B cell (primary cell): ENCODE results near the gene UPF3A. TPM values are rescaled to one million over a fixed set of nuclear protein-coding genes. Genes with fewer than 3 reads are reported as not detected.

ENCODE experiments used
- ATAC-seq: fragments of 200-7000 bp; cut with Tn5 transposase; one replicate; pipeline ENCODE4 v1.10.0; 2021; ENCODE audit warnings: low read depth, mild to moderate bottlenecking, moderate number of reproducible peaks, moderate library complexity
- CTCF ChIA-PET: fragments of 350-600 bp; sonication (Branson Sonifier 250); formaldehyde crosslinking; loops from one replicate; lab custom pipeline; 2021; ENCODE audit warnings: antibody characterized with exemption, inconsistent platforms; lab: Charles Lee
- POLR2A ChIA-PET: fragments of 350-600 bp; sonication (Branson Sonifier 250); formaldehyde crosslinking; loops from one replicate; lab custom pipeline; 2021; ENCODE audit warnings: antibody characterized with exemption; lab: Charles Lee
- DNase-seq: peaks from one replicate; pipeline ENCODE4 v3.0.0; 2013
- H2AFZ ChIP-seq: 2 replicates; pipeline ENCODE4 v1.6.1; 2012; ENCODE audit warnings: mild to moderate bottlenecking, low read depth, low read length; ENCODE audit not compliant: insufficient read depth, poor library complexity, severe bottlenecking
- H3K27ac ChIP-seq, 2 donors: 1 replicate in 1 of 2; 2 replicates in 1 of 2; pipeline ENCODE4 v1.5.1; 2012 to 2013; ENCODE audit warnings: low read length in 2 of 2, mild to moderate bottlenecking in 2 of 2, moderate library complexity in 1 of 2
- H3K27me3 ChIP-seq, 4 experiments: fragments of 200-600 bp in 1 of 4; sonication (generic) in 1 of 4; replicated peaks in 1 of 4; 1 replicate in 2 of 4; 2 replicates in 2 of 4; pipeline versions ENCODE4 v1.6.1 to v1.7.0; 2013 to 2016; ENCODE audit warnings: low read length in 3 of 4, mild to moderate bottlenecking in 2 of 4, mixed read lengths in 1 of 4, moderate library complexity in 1 of 4; ENCODE audit not compliant: insufficient read depth in 4 of 4, control insufficient read depth in 3 of 4; ENCODE audit errors: control extremely low read depth in 1 of 4
- H3K36me3 ChIP-seq, 2 experiments: replicated peaks in 1 of 2; 1 replicate in 1 of 2; 2 replicates in 1 of 2; pipeline versions ENCODE4 v1.6.1 to v1.7.1; 2013; ENCODE audit warnings: low read length in 1 of 2; ENCODE audit not compliant: insufficient read depth in 2 of 2, control insufficient read depth in 1 of 2; ENCODE audit errors: control extremely low read depth in 1 of 2, extremely low read depth in 1 of 2
- H3K4me1 ChIP-seq, 2 donors: fragments of 200-600 bp in 1 of 2; sonication (generic) in 1 of 2; 1 replicate in 1 of 2; 2 replicates in 1 of 2; pipeline versions ENCODE4 v1.5.1 to v1.6.1; 2013 to 2017; ENCODE audit warnings: low read length in 2 of 2; ENCODE audit not compliant: control insufficient read depth in 2 of 2, insufficient read depth in 2 of 2
- H3K4me2 ChIP-seq: replicated peaks from 2 replicates; pipeline ENCODE3; 2012; ENCODE audit warnings: mild to moderate bottlenecking, low read depth, low read length; ENCODE audit not compliant: poor library complexity, severe bottlenecking
- H3K4me3 ChIP-seq, 5 experiments: fragments of 200-600 bp in 1 of 5; sonication (generic) in 1 of 5; 1 replicate in 3 of 5; 2 replicates in 2 of 5; pipeline versions ENCODE4 v1.5.1 to v1.7.0; 2011 to 2016; ENCODE audit warnings: low read length in 4 of 5, mild to moderate bottlenecking in 4 of 5, low read depth in 2 of 5, control low read depth in 1 of 5, moderate library complexity in 1 of 5; ENCODE audit not compliant: insufficient read depth in 1 of 5; ENCODE audit errors: control extremely low read depth in 1 of 5, extremely low read depth in 1 of 5
- H3K79me2 ChIP-seq: fragments of 200-600 bp; sonication (generic); one replicate; pipeline ENCODE4 v1.6.0; 2016; ENCODE audit warnings: low read length; ENCODE audit not compliant: control insufficient read depth, insufficient read depth
- H3K9ac ChIP-seq: fragments of 200-600 bp; sonication (generic); 2 replicates; pipeline ENCODE4 v1.6.1; 2017; ENCODE audit warnings: mild to moderate bottlenecking, low read length, moderate library complexity
- H3K9me3 ChIP-seq, 3 donors: one replicate each; pipeline versions ENCODE4 v1.6.1 to v1.7.1; 2013; ENCODE audit warnings: low read length in 2 of 3; ENCODE audit not compliant: control insufficient read depth in 2 of 3, insufficient read depth in 1 of 3; ENCODE audit errors: control extremely low read depth in 1 of 3
- H4K20me1 ChIP-seq: 2 replicates; pipeline ENCODE4 v1.6.0; 2012; ENCODE audit warnings: mild to moderate bottlenecking, low read length; ENCODE audit not compliant: insufficient read depth, control insufficient read depth, poor library complexity, severe bottlenecking
- H3K27ac Mint-ChIP-seq: one replicate; pipeline ENCODE4 v1.8.0; 2021; ENCODE audit warnings: mixed read lengths
- H3K27me3 Mint-ChIP-seq: one replicate; pipeline ENCODE4 v1.8.0; 2021; ENCODE audit warnings: mixed read lengths
- H3K4me1 Mint-ChIP-seq: one replicate; pipeline ENCODE4 v1.8.0; 2021; ENCODE audit warnings: mixed read lengths
- H3K4me3 Mint-ChIP-seq: one replicate; pipeline ENCODE4 v1.8.0; 2021; ENCODE audit warnings: mixed read lengths
- H3K9me3 Mint-ChIP-seq: one replicate; pipeline ENCODE4 v1.8.0; 2022; ENCODE audit warnings: mixed read lengths; ENCODE audit not compliant: insufficient read depth
- CTCF ChIP-seq: fragments of 200-600 bp; IDR thresholded peaks from one replicate; pipeline ENCODE4 v1.8.0; 2022; ENCODE audit warnings: antibody characterized with exemption, mild to moderate bottlenecking
- EZH2 ChIP-seq: IDR thresholded peaks from 2 replicates; pipeline ENCODE4 v1.6.1; 2012; ENCODE audit warnings: borderline replicate concordance, low read depth, mild to moderate bottlenecking, moderate library complexity, low read length; ENCODE audit not compliant: insufficient read depth, poor library complexity, severe bottlenecking
- WGBS: methylation state at CpG from one replicate; pipeline ENCODE4 v1.1.5; 2013; ENCODE audit warnings: missing lambda C conversion rate; ENCODE audit not compliant: insufficient coverage; 5-methylcytosine and 5-hydroxymethylcytosine counted together
- intact Hi-C: fragments of 100-400 bp; cut with micrococcal nuclease; formaldehyde crosslinking; loops from one replicate; pipeline ENCODE4 v1.10.0; 2022
- polyA plus RNA-seq: library from polyadenylated mRNA; depleted of rRNA; stranded (reverse); fragments of >200 nt; gene quantifications from 2 replicates; pipeline ENCODE4 v1.2.3, GENCODE V29; 2012
- total RNA-seq, 2 donors: library from RNA; stranded (reverse); fragments of 120-200 nt in 1 of 2; gene quantifications; 1 replicate in 1 of 2; 2 replicates in 1 of 2; pipeline versions ENCODE4 v1.2.3 to v1.2.4, GENCODE V29; 2013 to 2022

Gene UPF3A
- total and polyA plus RNA-seq, 2 donors (not counting 1 experiment from before 2014, with no cell fraction given) = 72.9 to 109 TPM

DNA sequence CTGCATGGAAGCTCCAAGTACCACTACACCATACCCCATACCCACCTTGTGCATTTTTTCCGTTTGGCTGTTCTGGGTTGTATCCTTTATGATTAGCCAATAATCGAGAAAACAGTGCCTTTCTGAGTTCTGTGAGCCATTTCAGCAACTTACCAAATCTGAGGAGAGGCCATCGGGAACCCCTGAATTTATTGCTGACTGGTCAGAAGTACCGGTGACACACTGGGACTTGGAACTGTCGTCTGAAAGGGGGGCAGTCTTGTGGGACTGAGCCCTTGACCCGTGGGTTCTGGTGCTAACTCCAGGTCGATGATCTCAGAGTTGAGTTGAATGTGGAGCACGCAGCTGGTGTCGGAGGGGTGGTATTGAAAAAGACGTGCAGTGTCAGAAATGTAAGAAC is 15.0 kb downstream of the UPF3A start:
- Histone ChIP-seq H3K4me3 (no peak overlapping the region), H3K36me3 (peaks cover 1 to 58% of the 10 kb centered on the region in 2 experiments), H4K20me1 (peaks cover 21% of the 10 kb centered on the region), H3K9me3 (no peaks in the 10 kb centered on the region), H3K27ac (no peak overlapping the region), H2AFZ (no peak overlapping the region), H3K9ac (no peak overlapping the region), H3K27me3 (no peaks in the 10 kb centered on the region), H3K4me1 (no peaks in the 10 kb centered on the region), H3K4me2 (no peak overlapping the region), H3K79me2 (peaks cover 38% of the 10 kb centered on the region)
- ChIA-PET POLR2A (no interaction called here), CTCF (no interaction called here)
- ATAC-seq = no peak
- Mint-ChIP-seq H3K9me3 (no peaks in the 10 kb centered on the region), H3K4me3 (no peak overlapping the region), H3K4me1 (peaks cover 7% of the 10 kb centered on the region), H3K27me3 (no peaks in the 10 kb centered on the region), H3K27ac (no peak overlapping the region)
- no peak for TF ChIP-seq CTCF
- no peak for TF ChIP-seq EZH2
- no peak for DNase-seq
- WGBS = 92% methylated on average over 7 of the region's 10 CpGs
- intact Hi-C loops = no loop called here

DNA sequence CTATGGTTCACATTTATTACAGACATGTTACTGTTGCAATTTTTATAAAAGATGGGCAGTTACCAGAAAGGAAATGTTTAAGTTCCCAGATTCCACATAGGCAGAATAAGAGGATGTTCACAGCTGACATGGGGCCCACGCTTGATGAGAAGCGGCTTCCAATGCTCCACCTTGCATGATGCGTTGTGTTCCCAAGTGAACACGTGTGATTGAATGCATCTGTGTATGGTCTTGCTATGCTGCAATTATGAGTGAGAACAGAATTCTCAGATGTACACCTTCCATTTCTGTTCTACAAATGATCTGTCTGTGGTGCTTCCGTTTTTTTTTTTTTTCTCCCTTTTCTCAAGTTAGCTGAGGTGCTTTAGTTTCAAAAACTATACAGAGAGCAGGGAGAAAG is 15.5 kb downstream of the UPF3A start:
- TF ChIP-seq EZH2 (no peak), CTCF (no peak)
- no peak overlapping the region for H3K4me3 ChIP-seq
- H3K79me2 ChIP-seq = peaks cover 38% of the 10 kb centered on the region
- Mint-ChIP-seq H3K27ac (no peak overlapping the region), H3K9me3 (no peaks in the 10 kb centered on the region), H3K4me1 (peaks cover 7% of the 10 kb centered on the region), H3K27me3 (no peaks in the 10 kb centered on the region), H3K4me3 (no peak overlapping the region)
- ChIA-PET CTCF (no interaction called here), POLR2A (no interaction called here)
- intact Hi-C loops = no loop called here
- H3K27me3 ChIP-seq = no peaks in the 10 kb centered on the region
- no peaks in the 10 kb centered on the region for H3K9me3 ChIP-seq
- H2AFZ ChIP-seq = no peak overlapping the region
- H3K27ac ChIP-seq = no peak overlapping the region
- peaks cover 21% of the 10 kb centered on the region for H4K20me1 ChIP-seq
- 92% methylated on average over 4 of the region's 5 CpGs for WGBS
- H3K4me1 ChIP-seq = no peaks in the 10 kb centered on the region
- H3K4me2 ChIP-seq = no peak overlapping the region
- H3K9ac ChIP-seq = no peak overlapping the region
- ATAC-seq (no peak), DNase-seq (no peak)
- peaks cover 1 to 60% of the 10 kb centered on the region in 2 experiments for H3K36me3 ChIP-seq
